Measurements from ENCODE around the gene KCNB1.
A peak's percentile ranks its signal among the peaks of the same experiment; 100 is the strongest.

DNA sequence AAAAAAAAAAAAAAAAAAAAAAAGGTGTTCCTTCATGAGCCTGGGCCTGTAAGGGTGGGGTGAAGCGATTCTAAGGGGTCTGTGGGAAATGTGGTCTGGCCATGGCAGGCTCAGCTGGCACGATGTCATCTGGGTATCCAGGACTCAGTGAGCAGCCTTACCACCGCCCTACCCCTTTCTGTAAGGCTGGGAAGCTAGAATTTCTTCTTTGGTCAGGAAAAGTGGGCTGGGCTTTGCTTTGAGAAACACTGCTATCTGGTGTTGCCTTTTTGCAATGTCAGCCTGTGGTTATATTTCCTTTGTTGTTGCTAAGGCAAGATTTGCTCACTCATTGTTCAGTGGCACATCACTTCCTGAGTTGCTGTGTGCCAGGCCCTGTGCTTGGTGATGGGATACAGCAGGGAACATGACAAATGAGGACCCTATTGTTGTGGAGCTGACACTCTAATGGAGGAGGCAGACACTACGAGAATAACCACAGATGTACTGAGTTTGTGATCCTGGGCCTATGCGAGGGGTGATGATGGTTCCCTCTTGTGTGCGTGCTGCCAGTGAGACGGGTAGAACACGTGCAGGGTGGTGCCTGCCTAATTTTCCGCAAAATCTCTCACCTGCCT, 158.7 kb downstream of the KCNB1 start:
- TF ChIP-seq CTCF (conservative IDR thresholded peaks at IDR 0.05 in 1 of 2, IDR thresholded peaks at IDR 0.05 in 1 of 2; ENCODE audit: low read depth in 1 of 2, low read length in 2 of 2) (peak; percentile 49 to 56), EZH2 (IDR thresholded peaks at IDR 0.05; ENCODE audit: low read length, missing control alignments) (no peak)

Measured in fibroblast of lung (primary cell).